Adrenal gland (tissue), 5 donors: ENCODE results near the gene ABHD12B.

Source experiments
- CTCF ChIP-seq, 6 experiments: fragments of 450-650 bp in 4 of 6; fragments of 200-600 bp in 2 of 6; sonication (generic) in 1 of 6; IDR thresholded peaks; 1 replicate in 5 of 6; 2 replicates in 1 of 6; pipeline versions ENCODE4 v1.5.1 to v1.8.0; 2016 to 2021; ENCODE audit warnings: antibody characterized with exemption in 6 of 6, mild to moderate bottlenecking in 2 of 6, moderate library complexity in 1 of 6
- POLR2A ChIP-seq, 2 donors: fragments of 450-650 bp; IDR thresholded peaks; one replicate each; pipeline ENCODE4 v1.6.1; 2017; ENCODE audit warnings: antibody characterized with exemption in 2 of 2, mild to moderate bottlenecking in 2 of 2, moderate library complexity in 1 of 2
- donor health status: DM: no; HTN: no; CAD: no.

DNA sequence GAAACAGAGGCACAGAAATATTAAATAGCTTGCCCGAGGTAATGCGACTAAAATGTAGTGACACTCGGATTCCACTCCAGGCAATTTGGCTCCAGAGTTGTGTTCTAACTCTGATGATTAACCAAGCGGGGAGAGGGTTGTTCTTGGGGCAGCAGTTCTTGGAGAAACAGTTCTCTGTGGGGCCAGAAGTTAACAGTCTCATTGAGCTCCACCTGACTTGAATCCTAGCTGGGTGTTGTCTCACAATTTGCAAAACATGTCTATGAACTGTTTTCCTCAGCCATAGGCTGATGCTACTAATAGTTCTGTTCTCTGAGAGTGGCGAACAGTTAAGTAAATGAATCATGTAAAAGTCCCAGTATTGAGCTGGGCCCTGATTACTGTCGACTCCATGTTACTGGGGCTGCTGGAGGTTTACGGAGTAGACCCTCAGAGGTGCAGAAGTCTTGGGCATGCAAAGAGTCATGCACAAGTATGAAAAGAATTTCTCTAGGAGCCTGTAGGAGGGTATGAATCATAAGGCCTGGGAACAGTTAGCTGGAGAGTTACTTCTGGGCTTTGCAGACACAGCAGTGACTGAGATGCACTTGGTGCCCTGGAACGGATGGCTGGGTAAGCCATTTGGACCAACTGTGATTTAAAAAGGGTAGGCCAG is 25.5 kb upstream of the ABHD12B start:
- TF ChIP-seq POLR2A (IDR thresholded peaks at IDR 0.05): no peak
- no peak for TF ChIP-seq CTCF (IDR thresholded peaks at IDR 0.05)
